Tongue (tissue), 2 donors: ENCODE results near the gene ZNF784. TPM values are rescaled to one million over a fixed set of nuclear protein-coding genes. Genes with fewer than 3 reads are reported as not detected.
A peak's percentile ranks its signal among the peaks of the same experiment; 100 is the strongest.

Experiments
- DNase-seq: peaks from one replicate; pipeline ENCODE4 v3.0.0-alpha.2; 2015
- total RNA-seq: library from RNA; depleted of rRNA; stranded (reverse); fragments of >200 nt; gene quantifications from one replicate; pipeline ENCODE4 v1.2.3, GENCODE V29; 2014

The ZNF784 gene
- total RNA-seq, 1 donor from 2014 or later: 9.8 TPM

GRCh38 chr19:55620410-55621204 is 3.8 kb downstream of the ZNF784 start:
- DNase-seq: no peak

- DNase-seq: no peak
These were observed 5.1 kb downstream of the ZNF784 start for GRCh38 chr19:55619286-55619685.

- no peak for DNase-seq
These were observed 5.9 kb downstream of the ZNF784 start for GRCh38 chr19:55618426-55618825.

- no peak for DNase-seq
These were observed 6.9 kb downstream of the ZNF784 start for GRCh38 chr19:55617426-55617825.

- DNase-seq: no peak
These were observed 7.9 kb downstream of the ZNF784 start for GRCh38 chr19:55616395-55616875.

- no peak for DNase-seq
These were observed 8.6 kb downstream of the ZNF784 start for GRCh38 chr19:55615543-55616394.

GRCh38 chr19:55614711-55615542 is 9.4 kb downstream of the ZNF784 start:
- DNase-seq: no peak

- DNase-seq: no peak
These were observed 10.2 kb downstream of the ZNF784 start for GRCh38 chr19:55613930-55614710.

GRCh38 chr19:55613396-55613795 is 11.0 kb downstream of the ZNF784 start:
- no peak for DNase-seq

- no peak for DNase-seq
These were observed 12.3 kb downstream of the ZNF784 start for GRCh38 chr19:55611983-55612645.

GRCh38 chr19:55611300-55611982 is 12.9 kb downstream of the ZNF784 start:
- no peak for DNase-seq

GRCh38 chr19:55609326-55609725 is 15.0 kb downstream of the ZNF784 start:
- no peak for DNase-seq

- DNase-seq: no peak
These were observed 17.5 kb downstream of the ZNF784 start for GRCh38 chr19:55606817-55607216.

- DNase-seq: no peak
These were observed 17.9 kb downstream of the ZNF784 start for GRCh38 chr19:55606471-55606787.

GRCh38 chr19:55605637-55606470 is 18.5 kb downstream of the ZNF784 start, which contains the start of gene ZNF865:
Gene ZNF865 (plus strand): TSS chr19:55605647. CDS start chr19:55613619, 7,972 bp downstream.
- peak; percentile 92 for DNase-seq

GRCh38 chr19:55605207-55605636 is 19.1 kb downstream of the ZNF784 start:
- DNase-seq: peak; percentile 99

- no peak for DNase-seq
These were observed 20.6 kb downstream of the ZNF784 start for GRCh38 chr19:55603581-55604292.

- no peak for DNase-seq
These were observed 21.3 kb downstream of the ZNF784 start for GRCh38 chr19:55603115-55603514.
